COLO668 (cell line): Measurements from ENCODE around the gene HNRNPF.
"Not testable (repeated sequence)": the region's sequence is repeated elsewhere in the genome, so short reads cannot be mapped to it uniquely, and the experiment has no call there.

ENCODE experiments used
- DNase-seq: peaks from one replicate; lab custom pipeline; 2025; ENCODE audit not compliant: unreplicated experiment; lab: John Stamatoyannopoulos, UW

HNRNPF gene

DNA sequence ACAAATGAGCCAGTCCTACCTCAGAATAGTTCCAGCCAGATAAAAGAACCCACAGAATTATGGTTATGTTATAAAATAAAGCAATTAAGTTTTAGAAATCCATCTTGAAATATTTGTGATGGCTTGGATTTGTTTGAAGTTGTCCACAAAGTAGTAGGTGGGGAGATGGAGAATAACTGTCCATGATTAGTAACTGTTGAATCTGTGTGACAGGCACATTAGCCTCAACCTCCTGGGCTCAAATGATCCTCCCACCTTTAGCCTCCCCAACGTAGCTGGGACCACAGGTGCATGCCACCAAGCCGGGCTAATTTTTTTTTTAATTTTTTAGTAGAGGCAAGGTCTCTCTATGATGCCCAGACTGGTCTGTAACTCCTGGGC, 10.1 kb downstream of the HNRNPF start:
- no peak for DNase-seq

DNA sequence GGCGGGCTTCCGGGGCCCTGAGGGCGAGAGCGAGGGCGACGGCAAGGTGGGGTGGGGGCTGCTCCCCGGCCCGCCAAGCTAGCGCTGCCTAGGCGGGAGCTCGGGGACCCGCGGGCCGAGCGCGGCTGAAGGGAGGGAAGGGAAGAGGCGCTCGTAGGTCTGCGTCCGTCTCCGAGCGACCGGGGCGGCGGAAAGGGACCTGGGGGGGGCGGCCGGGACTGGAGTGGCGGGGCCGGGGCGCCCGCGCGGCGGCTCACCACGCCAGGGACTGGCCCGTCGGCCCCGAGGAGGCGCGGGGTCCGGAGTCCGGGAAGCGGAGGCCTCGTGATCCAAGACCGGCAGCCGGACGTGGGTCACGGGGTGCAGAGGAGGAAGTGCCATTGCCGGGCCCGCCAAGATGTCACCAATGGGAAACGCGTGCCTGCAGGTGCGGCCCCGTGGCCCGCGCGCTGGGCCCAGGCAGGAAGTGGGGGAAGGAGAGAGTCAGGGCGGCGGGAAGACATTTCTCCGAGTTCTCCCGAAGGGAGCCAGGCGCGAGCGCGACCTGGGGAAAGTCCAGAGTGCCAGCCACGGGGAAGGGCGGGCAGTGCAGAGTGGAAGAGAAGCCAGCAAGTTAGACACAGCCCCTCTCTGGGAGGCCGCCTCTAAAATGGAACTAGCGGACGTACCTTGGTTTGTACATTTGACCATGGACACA, 11.9 kb downstream of the HNRNPF start:
- peak; percentile 89 for DNase-seq

- peak; percentile 84 for DNase-seq
Measured at GRCh38 chr10:43396061-43396927, 12.7 kb downstream of the HNRNPF start.

- peak; percentile 42 for DNase-seq
Measured at GRCh38 chr10:43395571-43396060, 13.4 kb downstream of the HNRNPF start.

DNA sequence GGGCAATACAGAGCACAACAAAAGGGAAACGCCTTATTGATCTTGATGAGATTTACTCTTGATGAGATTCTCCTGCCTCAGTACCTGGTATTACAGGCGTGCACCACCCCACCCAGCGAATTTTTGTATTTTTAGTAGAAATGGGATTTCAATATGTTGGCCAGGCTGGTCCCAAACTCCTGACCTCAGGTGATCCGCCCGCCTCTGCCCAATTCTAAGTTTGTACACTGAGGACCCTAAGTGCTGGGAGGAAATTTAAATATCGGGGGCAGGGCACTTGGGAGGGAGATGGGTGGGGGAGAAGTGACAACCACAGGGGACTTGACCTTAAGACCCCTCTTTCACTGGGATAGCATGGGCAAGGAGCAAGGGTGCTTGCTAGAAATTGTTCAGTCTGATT, 14.1 kb downstream of the HNRNPF start:
- no peak for DNase-seq

- no peak for DNase-seq
Measured at GRCh38 chr10:43393606-43394360, 15.2 kb downstream of the HNRNPF start.

GRCh38 chr10:43393186-43393585, 15.8 kb downstream of the HNRNPF start:
- not testable (repeated sequence) for DNase-seq

DNA sequence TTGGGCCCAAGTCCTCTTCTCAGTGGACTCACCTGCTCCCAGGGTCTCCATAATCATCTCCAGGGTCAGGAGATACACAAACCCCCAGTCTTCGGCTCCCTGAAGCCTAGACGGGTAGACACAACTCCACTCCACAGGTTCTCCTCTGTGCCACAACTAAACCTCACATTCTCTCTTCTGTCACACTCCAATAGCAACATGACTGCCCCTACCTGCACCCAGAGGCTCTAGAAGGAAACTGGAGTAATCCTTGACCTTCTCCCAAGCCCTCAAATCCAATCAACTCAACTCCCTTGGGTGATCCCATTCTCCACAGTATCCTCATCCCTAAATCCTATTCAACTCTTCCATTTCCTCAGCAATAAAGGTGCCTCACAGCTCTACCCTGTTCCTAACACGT, 16.2 kb downstream of the HNRNPF start:
- DNase-seq = no peak

DNA sequence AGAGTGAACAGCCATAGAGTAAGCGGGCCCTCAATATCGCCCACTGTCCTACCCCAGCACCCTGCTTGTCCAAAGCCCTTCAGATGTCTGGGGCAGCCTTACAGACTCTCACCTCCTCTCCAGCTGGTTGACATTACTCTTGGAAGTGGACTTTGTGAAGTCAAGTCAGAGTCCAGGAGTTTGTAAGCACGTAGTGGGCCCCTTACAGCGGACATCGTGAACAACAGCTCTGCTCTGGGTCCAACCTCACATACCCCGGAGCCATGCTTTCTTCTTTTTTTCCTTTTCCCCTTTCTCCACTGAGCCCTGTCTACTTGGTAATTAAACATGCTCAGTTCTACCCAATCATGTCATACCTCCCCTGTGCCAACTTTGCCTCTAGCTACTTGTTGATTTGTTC, 17.5 kb downstream of the HNRNPF start:
- DNase-seq = no peak

DNA sequence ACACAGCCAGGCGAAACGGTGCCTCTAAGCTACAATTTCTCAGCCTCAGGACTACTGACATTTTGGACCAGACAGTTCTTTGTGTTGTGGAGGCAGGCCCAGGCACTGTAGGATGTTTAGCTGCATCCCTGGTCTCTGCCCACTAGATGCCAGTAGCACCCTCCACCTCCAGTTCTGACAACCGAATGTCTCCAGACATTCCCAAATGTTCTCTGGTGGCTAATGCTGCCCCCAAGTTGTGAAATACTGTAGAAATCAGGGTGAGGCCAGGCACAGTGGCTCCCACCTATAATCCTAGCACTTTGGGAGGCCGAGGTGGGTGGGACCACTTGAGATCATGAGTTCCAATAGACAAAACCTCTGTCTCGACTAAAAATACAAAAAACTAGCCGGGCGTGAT, 18.2 kb downstream of the HNRNPF start:
- DNase-seq = no peak

GRCh38 chr10:43390333-43390732, 18.7 kb downstream of the HNRNPF start:
- no peak for DNase-seq

GRCh38 chr10:43389867-43390266, 19.1 kb downstream of the HNRNPF start:
- DNase-seq = no peak

- no peak for DNase-seq
Measured at GRCh38 chr10:43387678-43388032, 21.3 kb downstream of the HNRNPF start.

- DNase-seq = no peak
Measured at GRCh38 chr10:43386981-43387677, 21.9 kb downstream of the HNRNPF start.

DNA sequence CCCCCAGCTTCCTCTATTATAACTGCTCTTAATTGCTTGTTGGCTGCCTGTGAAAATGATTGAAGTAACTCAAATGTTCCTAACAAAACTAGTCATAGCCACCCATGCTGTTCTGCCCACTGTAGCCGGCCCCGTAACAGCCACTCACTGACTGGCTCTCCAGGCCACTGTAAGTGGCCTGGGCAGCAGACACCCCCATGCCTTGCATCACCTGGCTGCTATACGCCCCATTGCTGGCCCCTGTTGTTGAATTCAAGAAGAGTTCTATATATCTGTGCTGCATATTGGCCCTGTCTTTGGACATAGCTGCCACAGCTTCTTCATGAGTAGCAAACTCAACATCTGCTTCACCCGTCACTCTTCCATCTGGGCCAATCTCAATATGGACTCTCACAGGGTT, 22.4 kb downstream of the HNRNPF start:
- DNase-seq = no peak

GRCh38 chr10:43385412-43386004, 23.5 kb downstream of the HNRNPF start:
- no peak for DNase-seq

- DNase-seq = no peak
Measured at GRCh38 chr10:43384252-43385221, 24.4 kb downstream of the HNRNPF start.

- DNase-seq = no peak
Measured at GRCh38 chr10:43383204-43383971, 25.6 kb downstream of the HNRNPF start.
